ENCODE measurements around the gene COLQ.

GRCh38 chr3:15535732-15536131, 14.2 kb upstream of the COLQ start:
- TF ChIP-seq POLR2A (IDR thresholded peaks at IDR 0.05) = no peak
- no peak for TF ChIP-seq CTCF (IDR thresholded peaks at IDR 0.05)

Measured in lower leg skin (tissue), 3 donors.